Breast epithelium (tissue), 3 donors: Measurements from ENCODE around the gene FYN.

Source experiments
- CTCF ChIP-seq, 3 donors: fragments of 450-650 bp; IDR thresholded peaks; one replicate each; pipeline ENCODE4 v1.5.1; 2016 to 2017; ENCODE audit warnings: antibody characterized with exemption in 3 of 3, mild to moderate bottlenecking in 3 of 3, moderate library complexity in 3 of 3
- POLR2A ChIP-seq: fragments of 450-650 bp; IDR thresholded peaks from one replicate; pipeline ENCODE4 v1.6.1; 2016; ENCODE audit warnings: antibody characterized with exemption, mild to moderate bottlenecking, moderate library complexity
- POLR2AphosphoS5 ChIP-seq, 3 donors: sonication (generic); formaldehyde crosslinking; IDR thresholded peaks; one replicate each; pipeline ENCODE4 v1.6.1; 2017; ENCODE audit warnings: antibody characterized with exemption in 3 of 3

- no peak for TF ChIP-seq POLR2A
- TF ChIP-seq CTCF (IDR thresholded peaks at IDR 0.05) = no peak
- TF ChIP-seq POLR2AphosphoS5 (IDR thresholded peaks at IDR 0.05) = no peak
Measured at GRCh38 chr6:111734068-111735061, 138.9 kb downstream of the FYN start.
